ENCODE measurements around the gene KBTBD2. TPM values are rescaled to one million over a fixed set of nuclear protein-coding genes. Genes with fewer than 3 reads are reported as not detected.
"Not testable (repeated sequence)": the region's sequence is repeated elsewhere in the genome, so short reads cannot be mapped to it uniquely, and the experiment has no call there.

Gene KBTBD2
- total RNA-seq, 1 donor from 2014 or later: 24.7 TPM

DNA sequence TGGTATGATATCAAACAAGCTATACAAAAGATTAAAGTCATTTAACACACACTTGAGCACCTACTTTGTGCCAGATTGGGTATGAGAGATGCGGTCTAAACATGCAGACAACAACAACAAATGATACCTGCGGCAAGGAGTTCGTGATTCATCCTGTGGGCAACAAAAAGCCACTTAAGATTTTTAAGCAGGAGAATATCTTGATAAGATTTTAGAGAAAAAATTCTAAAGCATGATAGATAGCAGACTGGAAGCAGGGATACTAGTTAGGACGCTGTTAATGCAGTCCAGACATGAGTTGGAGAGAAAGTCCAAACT lies 1.6 kb upstream of the KBTBD2 start:
- no peak for DNase-seq (ENCODE audit: low spot score)

DNA sequence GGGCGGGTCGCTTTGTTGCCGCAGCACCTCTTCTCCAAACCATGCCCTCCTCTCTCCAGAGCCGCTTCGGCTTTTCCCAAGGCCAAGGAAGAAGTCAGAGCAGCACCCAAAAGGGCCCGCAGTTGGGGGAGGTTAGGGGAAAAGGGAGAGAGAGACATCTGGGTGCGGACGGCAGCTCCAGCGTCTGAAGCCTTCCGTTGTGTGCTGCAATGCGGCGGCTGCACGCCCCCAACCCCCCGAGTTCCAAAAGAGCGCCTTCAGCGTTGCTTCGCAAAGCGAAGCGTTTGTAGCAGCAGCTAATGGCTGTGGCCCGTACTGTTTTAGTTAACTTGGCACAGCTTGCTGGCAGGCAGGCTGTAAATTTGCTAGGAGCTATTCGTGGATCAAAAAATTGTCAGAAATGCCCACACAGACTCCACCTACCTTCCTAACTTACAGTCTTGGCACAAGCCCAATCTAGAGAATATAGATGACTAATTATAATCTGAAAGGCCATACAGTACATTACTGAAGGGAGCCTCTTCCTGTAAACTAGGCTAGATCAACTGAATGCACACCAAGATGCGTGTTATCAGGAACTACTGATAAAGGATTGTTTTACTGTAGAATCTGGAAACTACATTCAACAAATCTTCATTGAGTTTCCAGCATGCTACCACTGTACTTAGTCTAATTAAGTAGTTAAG lies 1.1 kb upstream of the KBTBD2 start:
- peak; percentile 18 for DNase-seq (ENCODE audit: low spot score)

DNA sequence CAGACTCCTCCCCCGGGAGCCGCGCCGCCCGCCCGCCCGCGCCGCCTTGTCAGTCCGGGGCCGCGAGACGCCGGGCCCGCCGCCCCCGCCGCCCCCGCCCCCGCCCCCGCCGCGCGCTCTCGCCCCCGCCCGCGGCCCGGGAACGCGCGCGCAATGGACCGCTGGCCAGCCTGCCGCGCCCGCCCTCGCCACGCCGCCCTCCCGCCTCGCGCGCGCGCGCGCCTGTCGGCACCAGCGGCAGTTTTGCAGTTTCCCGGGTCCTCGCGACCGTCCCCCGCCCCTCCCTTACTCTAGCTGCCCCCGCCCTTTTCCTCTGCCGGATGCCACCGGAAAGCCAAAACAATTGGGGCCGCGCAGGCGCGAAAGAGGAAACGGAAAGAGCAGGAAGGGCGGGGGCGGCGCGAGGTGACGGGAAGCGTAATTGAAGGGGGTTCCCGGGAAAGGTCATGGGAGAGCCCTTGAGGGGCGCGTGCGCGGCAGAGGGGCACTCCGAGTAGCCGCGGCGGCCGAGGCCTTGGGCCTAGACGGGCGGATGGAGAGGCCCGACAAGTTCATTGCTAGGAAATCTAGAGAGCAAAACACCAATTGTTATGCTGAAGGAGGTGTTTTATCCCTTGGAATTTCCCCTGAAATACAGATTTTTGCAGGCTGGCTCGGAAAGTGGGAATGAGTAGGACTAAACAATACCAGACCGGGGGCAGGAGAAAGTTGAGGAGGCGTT lies 400 bp upstream of the KBTBD2 start:
- DNase-seq (ENCODE audit: low spot score): peak; percentile 97

DNA sequence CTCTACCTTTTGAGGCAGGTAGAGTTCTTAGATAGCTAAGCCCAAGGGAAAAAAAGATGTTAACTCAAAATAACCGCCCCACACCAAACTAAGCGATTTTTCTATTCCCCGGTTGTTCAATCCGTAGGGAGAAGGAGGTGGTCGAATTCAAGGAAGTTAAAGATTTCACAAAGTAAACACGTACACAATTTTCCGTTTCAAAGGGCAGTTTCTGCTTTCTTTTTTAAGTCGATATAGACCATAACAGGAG lies 842 bp downstream of the KBTBD2 start:
- no peak for DNase-seq (ENCODE audit: low spot score)

DNA sequence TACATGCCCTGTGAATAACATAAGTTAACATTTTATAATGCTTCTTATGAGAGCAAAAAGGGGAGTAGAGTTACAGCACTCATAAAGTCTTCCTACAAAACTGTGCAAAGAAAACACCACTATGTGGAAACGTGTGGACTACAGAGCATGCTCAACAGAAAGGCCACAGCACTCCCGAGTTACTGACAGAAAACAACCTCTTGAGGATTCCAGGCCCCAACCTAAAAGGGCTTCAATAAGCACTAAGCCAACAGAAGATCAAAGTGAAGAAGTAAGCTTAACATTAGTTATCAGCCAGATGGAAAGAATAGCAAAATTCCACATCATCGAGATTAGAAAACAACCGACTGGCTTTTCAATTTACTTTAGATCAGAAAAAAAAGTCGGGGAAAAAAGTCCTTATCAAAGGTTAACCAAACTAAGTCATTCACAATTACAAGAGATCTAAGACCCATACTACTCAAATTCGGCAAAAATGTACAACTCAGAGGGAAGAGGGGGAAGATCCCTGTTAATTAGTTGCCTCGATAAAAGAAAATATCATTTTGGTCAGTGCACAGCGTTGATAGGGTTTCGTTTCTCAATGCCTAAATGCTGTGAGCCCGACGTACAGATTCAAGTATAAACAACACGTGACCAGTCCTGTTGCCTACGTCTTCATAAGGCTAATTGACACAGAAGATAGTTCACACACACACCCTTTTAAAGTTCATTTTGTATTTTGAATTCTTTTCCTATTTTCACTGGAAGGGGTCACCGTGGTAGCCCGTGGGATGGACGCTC lies 1.4 kb downstream of the KBTBD2 start:
- DNase-seq (ENCODE audit: low spot score): peak; percentile 51

DNA sequence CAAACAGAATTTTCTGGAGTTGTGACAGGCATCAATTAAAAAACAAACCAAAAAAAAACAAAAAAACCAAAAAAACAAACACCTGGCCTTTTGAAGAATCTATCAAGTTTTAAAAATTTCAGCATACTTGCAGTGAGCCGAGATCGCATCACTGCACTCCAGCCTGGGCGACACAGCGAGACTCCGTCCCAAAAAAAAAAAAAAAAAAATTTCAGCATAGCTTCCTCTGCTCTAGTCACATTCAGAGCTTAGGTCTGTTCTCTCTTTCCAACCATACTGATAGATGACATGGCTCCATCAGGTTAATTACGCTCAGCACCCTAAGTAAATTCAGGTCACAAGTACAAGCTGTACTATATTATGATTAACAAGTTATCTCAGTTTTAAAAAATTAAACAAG lies 3.1 kb downstream of the KBTBD2 start:
- DNase-seq (ENCODE audit: low spot score): no peak

DNA sequence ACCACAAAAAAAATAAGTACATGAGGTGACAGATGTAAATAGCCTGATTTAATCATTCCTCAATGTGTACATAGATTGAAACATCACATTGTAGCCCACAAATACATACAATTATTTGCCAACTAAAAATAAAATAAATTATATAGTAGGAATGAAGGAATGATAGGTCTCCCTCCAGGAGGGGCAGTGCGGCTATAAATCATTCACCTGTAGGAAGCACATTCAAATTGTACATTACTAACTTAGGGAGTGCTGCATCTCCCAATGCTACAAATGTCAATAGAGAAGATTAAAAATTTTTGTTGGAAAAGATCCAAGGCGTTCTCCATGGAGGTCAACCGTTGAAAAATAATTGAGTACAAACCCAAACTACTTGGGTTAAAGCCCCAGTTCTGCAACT lies 4.2 kb downstream of the KBTBD2 start:
- no peak for DNase-seq (ENCODE audit: low spot score)

DNA sequence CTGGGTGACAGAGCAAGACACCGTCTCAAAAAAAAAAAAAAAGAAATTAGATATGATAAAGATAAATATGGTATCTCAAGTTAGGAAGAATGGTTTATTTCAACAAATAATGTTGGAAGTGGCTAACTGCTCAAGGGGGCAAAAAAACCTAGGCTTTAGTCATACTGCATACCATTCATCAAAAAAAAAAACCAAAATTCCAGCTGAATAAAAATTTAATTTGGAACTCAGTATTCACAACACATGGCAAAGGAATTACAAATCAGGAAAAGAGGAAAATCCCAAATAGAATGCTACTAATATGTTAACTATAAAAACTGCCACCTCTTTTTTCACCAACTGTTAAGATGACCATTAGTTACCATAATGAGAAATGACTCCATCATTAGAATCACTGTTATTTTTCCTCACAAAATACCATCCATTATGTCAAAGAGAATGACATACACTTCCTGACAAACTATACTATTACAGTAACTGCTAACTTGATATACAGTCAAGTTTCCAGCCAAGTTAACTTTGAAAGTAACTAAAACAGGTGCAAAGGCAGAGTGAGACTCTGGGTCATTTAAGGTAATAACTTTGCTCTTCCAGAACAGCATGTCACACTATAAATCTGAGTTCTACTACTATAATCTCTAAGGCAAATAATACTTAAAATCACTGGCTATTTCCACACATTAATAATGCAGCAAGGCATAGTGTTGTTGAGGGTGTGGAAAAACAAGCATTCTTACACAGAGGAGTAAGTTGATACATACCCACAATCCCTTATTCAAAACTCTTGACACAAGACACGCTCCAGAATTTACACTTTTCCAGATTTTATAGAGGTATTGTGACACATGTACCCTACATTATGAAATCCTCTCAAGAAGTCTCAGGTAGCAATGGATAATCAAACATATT lies 10.2 kb downstream of the KBTBD2 start:
- DNase-seq (ENCODE audit: low spot score): no peak

DNA sequence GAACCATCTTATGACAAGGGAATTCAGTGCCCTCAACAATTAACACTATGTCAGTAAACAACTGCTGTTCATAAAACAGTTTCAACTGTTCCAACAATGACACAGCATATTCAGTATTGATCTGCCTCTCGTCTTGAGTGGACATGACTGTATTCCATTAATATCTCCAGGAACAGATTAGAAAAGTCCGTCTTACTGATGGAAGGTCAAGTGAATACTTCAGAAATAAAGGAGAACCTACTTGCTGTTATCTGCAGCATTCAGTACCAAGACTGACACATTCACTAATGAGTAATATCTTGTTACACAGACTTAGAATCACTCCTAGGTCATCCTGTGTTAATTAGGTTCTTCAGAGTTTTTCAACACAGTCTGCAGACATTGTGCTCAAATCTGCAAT lies 12.1 kb downstream of the KBTBD2 start:
- no peak for DNase-seq (ENCODE audit: low spot score)

DNA sequence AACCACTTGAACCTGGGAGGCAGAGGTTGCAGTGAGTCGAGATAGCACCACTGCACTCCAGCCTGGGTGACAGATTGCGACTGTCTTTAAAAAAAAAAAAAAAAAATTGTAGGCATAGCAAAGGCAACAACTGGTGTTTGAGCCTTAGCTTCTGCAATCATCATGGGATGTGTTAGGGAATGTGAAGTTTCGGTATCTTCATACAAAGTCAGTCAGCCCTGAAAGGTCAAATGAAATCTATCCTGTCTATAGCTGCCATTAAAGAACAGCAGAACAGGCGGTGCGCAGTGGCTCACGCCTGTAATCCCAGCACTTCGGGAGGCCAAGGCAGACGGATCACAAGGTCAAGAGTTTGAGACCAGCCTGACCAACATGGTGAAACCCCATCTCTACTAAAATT lies 13.5 kb downstream of the KBTBD2 start:
- DNase-seq (ENCODE audit: low spot score): not testable (repeated sequence)

DNA sequence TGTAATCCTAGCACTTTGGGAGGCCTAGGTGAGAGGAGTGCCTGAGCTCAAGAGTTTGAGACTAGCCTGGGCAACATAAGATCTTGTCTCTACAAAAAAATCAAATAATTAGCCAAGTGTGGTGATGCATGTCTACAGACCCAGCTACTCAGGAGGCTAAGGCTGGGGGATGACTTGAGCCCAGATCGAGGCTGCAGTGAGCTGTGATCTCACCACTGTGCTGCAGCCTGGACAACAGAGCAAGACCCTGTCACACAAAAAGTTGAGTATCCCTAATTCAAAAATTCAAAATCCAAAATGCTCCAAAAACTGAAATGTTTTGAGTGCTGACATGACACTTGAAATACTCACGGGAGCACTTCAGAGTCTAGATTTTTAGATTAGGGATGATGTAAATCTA lies 19.1 kb downstream of the KBTBD2 start:
- no peak for DNase-seq (ENCODE audit: low spot score)

DNA sequence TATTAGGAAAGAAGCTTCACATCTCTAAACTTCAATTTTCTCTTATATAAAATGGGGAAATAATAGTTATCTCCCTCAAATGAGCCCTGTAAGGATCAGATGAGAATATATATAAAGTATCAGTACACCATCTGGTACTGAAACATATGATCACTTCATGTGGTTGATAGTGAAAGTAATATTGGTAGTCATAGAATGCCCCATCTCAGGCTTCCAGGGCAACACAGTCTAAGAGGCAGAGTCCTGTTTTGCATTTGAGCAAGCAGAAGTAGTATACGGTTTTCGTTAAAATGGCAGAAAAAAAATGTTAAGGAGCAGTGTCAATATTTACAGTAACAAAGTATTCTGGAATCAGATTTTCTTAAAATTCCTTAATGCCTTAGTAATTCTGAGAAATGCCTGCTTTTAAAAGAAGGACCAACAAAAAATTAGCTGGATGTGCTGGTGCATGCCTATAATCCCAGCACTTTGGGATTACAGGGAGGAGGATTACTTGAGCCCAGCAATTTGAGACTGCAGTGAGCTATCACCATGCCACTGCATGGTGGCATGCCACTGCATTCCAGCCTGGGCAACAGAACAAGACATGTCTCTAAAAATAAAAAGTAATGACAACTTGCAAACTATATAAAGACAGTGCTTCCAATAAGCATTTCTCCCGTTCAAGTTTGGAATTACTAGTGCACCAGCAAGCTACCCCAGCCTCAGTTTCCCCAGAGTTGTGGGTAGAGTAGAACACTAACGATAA lies 19.8 kb downstream of the KBTBD2 start:
- no peak for DNase-seq (ENCODE audit: low spot score)

DNA sequence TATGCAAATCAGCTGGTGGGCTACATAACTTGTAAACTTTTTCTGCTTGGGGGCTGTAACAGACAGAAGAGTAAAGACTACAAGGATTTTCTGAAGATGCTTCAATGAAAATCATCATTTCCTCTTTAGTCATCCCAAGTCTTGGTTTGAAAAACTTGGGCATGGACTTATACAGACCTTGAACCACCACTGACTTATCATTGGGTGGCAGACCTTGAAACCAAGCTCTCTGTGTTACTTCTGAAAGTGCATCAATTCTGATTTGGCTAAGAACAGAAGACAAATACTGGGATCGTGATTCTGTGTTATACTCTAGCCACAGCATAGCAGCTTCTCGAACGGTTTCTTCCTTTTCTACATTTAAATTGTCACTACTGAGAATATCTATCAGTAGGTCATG lies 21.3 kb downstream of the KBTBD2 start:
- DNase-seq (ENCODE audit: low spot score): no peak

DNA sequence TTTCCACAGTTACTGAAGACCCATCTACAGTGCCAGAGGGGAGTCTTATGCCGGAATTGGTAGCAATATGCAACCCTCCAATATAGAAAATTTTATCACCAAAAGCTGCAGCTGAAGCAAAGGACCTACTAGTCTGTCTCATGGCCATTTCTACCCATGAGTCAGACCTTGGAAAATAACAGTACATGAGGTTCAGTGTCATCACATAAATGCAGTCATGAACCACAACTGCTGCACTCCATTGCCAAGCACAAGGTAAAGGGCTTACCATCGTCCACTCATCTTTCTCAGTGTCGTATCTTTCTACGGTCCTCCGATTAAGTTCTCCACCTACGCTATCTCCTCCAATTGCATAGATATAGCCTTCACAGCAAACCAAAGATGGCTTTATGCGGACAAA lies 21.8 kb downstream of the KBTBD2 start:
- no peak for DNase-seq (ENCODE audit: low spot score)

DNA sequence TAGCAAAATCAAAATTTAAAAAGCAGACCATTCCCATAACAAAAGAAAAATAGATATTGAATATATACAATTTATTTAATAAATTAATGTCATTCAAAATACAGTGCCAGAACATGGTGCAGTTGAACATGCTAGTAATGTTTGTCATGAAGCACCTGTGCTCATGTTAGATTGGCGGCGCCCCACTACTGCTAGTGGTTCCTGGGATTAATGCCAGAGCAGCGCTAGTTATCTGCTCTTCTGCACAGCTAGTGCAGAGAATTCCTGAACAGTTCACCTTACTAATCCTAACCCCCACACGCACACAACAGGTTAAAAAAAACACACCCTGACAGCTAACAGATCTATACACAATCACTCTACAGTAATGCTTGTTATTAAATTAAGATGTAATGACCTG lies 23.4 kb downstream of the KBTBD2 start:
- no peak for DNase-seq (ENCODE audit: low spot score)

DNA sequence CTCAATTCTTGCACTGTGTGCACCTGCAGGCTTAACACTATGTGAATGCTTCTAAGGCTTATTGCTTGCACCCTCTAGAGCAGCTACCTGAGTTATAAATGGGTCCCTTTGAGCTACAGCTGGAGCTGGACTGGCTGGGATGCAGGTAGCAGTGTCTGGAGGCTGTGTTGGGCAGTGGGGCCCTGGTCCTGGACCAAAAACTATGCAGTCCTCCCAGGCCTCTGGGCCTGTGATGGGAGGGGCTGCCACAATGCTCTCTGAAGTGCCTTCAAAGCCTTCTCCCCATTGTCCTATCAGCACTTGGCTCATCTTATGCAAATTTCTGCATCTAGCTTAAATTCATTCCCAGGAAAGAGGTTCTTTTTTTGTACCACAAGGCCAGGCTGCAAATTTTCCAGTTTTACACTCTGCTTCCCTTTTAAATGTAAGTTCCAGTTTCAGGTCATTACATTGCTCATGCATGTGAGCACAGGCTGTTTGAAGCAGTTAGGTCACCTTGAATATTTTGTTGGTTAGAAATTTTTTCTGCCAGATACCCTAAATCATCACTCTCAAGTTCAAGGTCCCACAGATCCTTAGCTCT lies 26.0 kb downstream of the KBTBD2 start:
- no peak for DNase-seq (ENCODE audit: low spot score)

DNA sequence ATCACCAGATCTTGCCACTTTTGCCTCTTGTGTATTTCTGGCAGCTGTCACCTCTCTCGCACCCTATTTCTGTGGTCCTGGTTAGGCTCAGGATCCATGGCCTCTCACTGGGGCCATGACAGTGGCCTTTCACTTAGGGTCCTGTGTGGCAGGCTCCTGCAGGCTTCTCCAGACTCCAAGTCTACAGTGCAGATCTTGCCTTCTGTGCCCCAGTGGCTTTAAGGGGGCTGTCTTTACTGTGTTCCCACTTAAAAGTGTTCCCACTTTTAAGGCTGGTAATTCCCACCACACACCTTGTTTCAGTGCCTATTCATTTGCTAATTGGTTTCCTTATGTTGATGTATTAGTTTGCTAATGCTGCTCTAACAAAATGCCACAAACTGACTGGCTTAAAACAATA lies 27.7 kb downstream of the KBTBD2 start:
- DNase-seq (ENCODE audit: low spot score): not testable (repeated sequence)

DNA sequence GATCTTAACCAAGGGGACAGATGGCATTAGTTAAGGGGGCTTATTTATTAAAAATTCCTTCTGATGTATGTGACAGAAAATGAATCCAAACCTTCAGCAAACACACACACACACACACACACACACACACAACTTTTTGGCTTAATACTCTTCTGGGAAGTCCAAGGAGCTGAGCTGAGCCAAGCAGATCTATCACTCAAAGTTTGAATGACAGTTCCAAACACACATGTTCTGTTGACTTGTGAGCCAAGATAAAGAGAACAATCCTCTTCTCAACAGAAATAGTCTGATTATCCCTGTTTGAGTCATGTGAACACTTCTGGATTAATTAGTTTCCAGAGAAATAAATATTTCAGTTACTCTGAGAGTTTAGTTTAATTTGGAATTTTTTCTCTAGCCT lies 31.5 kb downstream of the KBTBD2 start:
- no peak for DNase-seq (ENCODE audit: low spot score)

DNA sequence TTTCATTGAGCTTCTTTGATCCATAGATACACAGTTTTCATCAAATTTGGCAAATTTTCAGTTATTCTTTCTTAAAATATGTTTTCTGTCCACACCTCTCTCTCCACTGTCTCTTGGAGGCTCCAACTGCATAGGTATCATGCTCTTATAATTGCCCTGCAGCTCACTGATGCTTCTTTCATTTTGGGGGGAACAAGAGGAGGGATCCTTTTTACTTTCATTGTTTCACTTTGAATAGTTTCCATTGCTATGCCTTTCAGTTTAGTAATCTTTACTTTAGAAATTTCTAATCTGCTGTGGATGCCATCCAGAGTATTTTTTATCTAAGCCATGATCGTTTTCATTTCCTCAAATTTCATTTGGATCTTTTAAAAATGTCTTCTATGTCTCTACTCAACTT lies 32.9 kb downstream of the KBTBD2 start:
- no peak for DNase-seq (ENCODE audit: low spot score)

DNA sequence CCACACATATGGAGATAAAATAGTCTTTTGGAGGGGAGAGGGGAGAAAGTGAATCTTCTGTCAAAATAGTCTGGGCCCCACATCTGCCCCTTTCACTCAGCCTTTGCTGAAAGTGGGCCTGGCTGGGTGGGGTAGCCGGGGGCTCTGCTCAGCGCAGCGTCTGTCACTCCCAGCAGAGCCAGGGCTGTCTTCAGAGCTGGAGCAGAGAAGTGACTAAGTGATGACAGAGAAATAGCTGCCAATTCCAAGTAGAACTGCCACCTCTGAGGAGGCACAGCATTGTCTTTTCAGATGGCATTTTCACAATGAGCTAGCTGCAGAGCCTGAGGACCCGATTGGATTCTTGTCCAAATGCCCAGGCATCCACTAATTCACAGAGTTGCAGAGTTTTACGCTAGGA lies 34.5 kb downstream of the KBTBD2 start:
- DNase-seq (ENCODE audit: low spot score): not testable (repeated sequence)
